Fibroblast of lung (primary cell): ENCODE results near the gene P4HA1. TPM values are rescaled to one million over a fixed set of nuclear protein-coding genes. Genes with fewer than 3 reads are reported as not detected.
"Not testable (repeated sequence)": the region's sequence is repeated elsewhere in the genome, so short reads cannot be mapped to it uniquely, and the experiment has no call there.

Experiments used
- DNase-seq, 2 donors: peaks; one replicate each; pipeline versions ENCODE4 v3.0.0 to v3.0.0-alpha.2; 2010; ENCODE audit warnings: low read depth in 2 of 2
- H2AFZ ChIP-seq: 2 replicates; pipeline ENCODE4 v1.5.1; 2012; ENCODE audit warnings: low read length, control low read depth, inconsistent platforms
- H3K27ac ChIP-seq: 2 replicates; pipeline ENCODE4 v1.5.1; 2011; ENCODE audit warnings: low read length, control low read depth; ENCODE audit not compliant: insufficient read depth
- H3K27me3 ChIP-seq: 2 replicates; pipeline ENCODE4 v1.5.1; 2011; ENCODE audit warnings: mild to moderate bottlenecking, low read length; ENCODE audit not compliant: control insufficient read depth, insufficient read depth
- H3K36me3 ChIP-seq: 2 replicates; pipeline ENCODE4 v1.5.1; 2011; ENCODE audit warnings: low read length; ENCODE audit not compliant: control insufficient read depth, insufficient read depth
- H3K4me1 ChIP-seq: 2 replicates; pipeline ENCODE4 v1.5.1; 2011; ENCODE audit warnings: low read length; ENCODE audit not compliant: control insufficient read depth, insufficient read depth; ENCODE audit errors: extremely low read depth
- H3K4me2 ChIP-seq: 2 replicates; pipeline ENCODE4 v1.5.1; 2011; ENCODE audit warnings: low read length, control low read depth; ENCODE audit not compliant: insufficient read depth; ENCODE audit errors: extremely low read depth
- H3K4me3 ChIP-seq, 4 experiments: fragments of 200-600 bp in 1 of 4; sonication (generic) in 1 of 4; replicated peaks in 1 of 4; 2 replicates each; pipeline ENCODE4 v1.5.1; 2011 to 2016; ENCODE audit warnings: low read length in 4 of 4, low read depth in 3 of 4, mild to moderate bottlenecking in 3 of 4, control low read depth in 2 of 4, inconsistent platforms in 1 of 4, mixed read lengths in 1 of 4; ENCODE audit not compliant: insufficient read depth in 1 of 4; ENCODE audit errors: control extremely low read depth in 1 of 4
- H3K79me2 ChIP-seq: 2 replicates; pipeline ENCODE4 v1.5.1; 2012; ENCODE audit warnings: mild to moderate bottlenecking, low read length, inconsistent platforms; ENCODE audit not compliant: control insufficient read depth, insufficient read depth
- H3K9ac ChIP-seq: 2 replicates; pipeline ENCODE4 v1.5.1; 2011; ENCODE audit warnings: mild to moderate bottlenecking, low read length, control low read depth; ENCODE audit not compliant: insufficient read depth
- H3K9me3 ChIP-seq: 2 replicates; pipeline ENCODE4 v1.5.1; 2012; ENCODE audit warnings: low read depth, low read length; ENCODE audit not compliant: control insufficient read depth, insufficient read depth
- H4K20me1 ChIP-seq: 2 replicates; pipeline ENCODE4 v1.5.1; 2011; ENCODE audit warnings: low read length; ENCODE audit not compliant: control insufficient read depth, insufficient read depth; ENCODE audit errors: extremely low read depth
- CTCF ChIP-seq, 2 donors: IDR thresholded peaks in 1 of 2; conservative IDR thresholded peaks in 1 of 2; 1 replicate in 1 of 2; 2 replicates in 1 of 2; pipeline ENCODE4 v1.5.1; 2011 to 2012; ENCODE audit warnings: low read length in 2 of 2, control low read depth in 1 of 2, inconsistent platforms in 1 of 2, low read depth in 1 of 2, mild to moderate bottlenecking in 1 of 2
- EZH2 ChIP-seq: IDR thresholded peaks from 2 replicates; pipeline ENCODE4 v1.5.1; 2012; ENCODE audit warnings: low read length, control low read depth, mild to moderate bottlenecking; ENCODE audit errors: missing control alignments
- polyA plus RNA-seq, 2 donors: library from polyadenylated mRNA; depleted of rRNA in 1 of 2; stranded (reverse) in 1 of 2; unstranded in 1 of 2; fragments of >200 nt; gene quantifications; 2 replicates each; pipeline ENCODE4 v1.2.1, GENCODE V29; 2011 to 2012; ENCODE audit warnings: missing spikeins in 1 of 2
- total RNA-seq: library from RNA; depleted of rRNA; stranded (reverse); fragments of >200 nt; gene quantifications from 2 replicates; pipeline ENCODE4 v1.2.1, GENCODE V29; 2014

P4HA1 gene
- total and polyA plus RNA-seq, 2 donors (not counting 1 experiment from before 2014, with no cell fraction given), result 147 to 226 TPM

- H3K9ac ChIP-seq, DNase-seq, H3K4me1 ChIP-seq, H3K4me3 ChIP-seq, H2AFZ ChIP-seq, H3K9me3 ChIP-seq, H3K27me3 ChIP-seq, H3K79me2 ChIP-seq, H3K36me3 ChIP-seq, H3K27ac ChIP-seq, H4K20me1 ChIP-seq, H3K4me2 ChIP-seq: not testable (repeated sequence)
Measured at GRCh38 chr10:73021538-73022164, 75.0 kb downstream of the P4HA1 start.

GRCh38 chr10:73021050-73021449 lies 75.6 kb downstream of the P4HA1 start:
- Histone ChIP-seq H4K20me1 (no peaks in the 10 kb centered on the region), H3K4me1 (peaks cover 5% of the 10 kb centered on the region), H3K4me3 (no peak overlapping the region), H3K36me3 (peaks cover 2% of the 10 kb centered on the region), H3K27ac (no peak overlapping the region), H3K79me2 (no peaks in the 10 kb centered on the region), H3K9ac (no peak overlapping the region), H2AFZ (no peak overlapping the region), H3K4me2 (no peak overlapping the region), H3K9me3 (no peaks in the 10 kb centered on the region), H3K27me3 (no peaks in the 10 kb centered on the region)
- no peak for DNase-seq
- no peak for TF ChIP-seq EZH2
- TF ChIP-seq CTCF (conservative IDR thresholded peaks at IDR 0.05 in 1 of 2, IDR thresholded peaks at IDR 0.05 in 1 of 2; ENCODE audit: low read depth in 1 of 2, low read length in 2 of 2), result no peak

- Histone ChIP-seq H3K4me1 (peaks cover 5% of the 10 kb centered on the region), H3K36me3 (peaks cover 4% of the 10 kb centered on the region), H3K9ac (no peak overlapping the region), H3K27me3 (no peaks in the 10 kb centered on the region), H3K27ac (no peak overlapping the region), H4K20me1 (no peaks in the 10 kb centered on the region), H2AFZ (no peak overlapping the region), H3K4me2 (no peak overlapping the region), H3K4me3 (no peak overlapping the region), H3K79me2 (no peaks in the 10 kb centered on the region), H3K9me3 (no peaks in the 10 kb centered on the region)
- DNase-seq, result no peak
- no peak for TF ChIP-seq EZH2
- TF ChIP-seq CTCF (conservative IDR thresholded peaks at IDR 0.05 in 1 of 2, IDR thresholded peaks at IDR 0.05 in 1 of 2; ENCODE audit: low read depth in 1 of 2, low read length in 2 of 2), result no peak
Measured at GRCh38 chr10:73019100-73019499, 77.6 kb downstream of the P4HA1 start.
